HG03060 (cell line): ENCODE data around the gene GALNT2.

Experiments used
- ATAC-seq: cut with Tn5 transposase; IDR thresholded peaks from one replicate; pipeline ENCODE4 v1.9.1; 2021; ENCODE audit warnings: low read depth, moderate number of reproducible peaks; ENCODE audit not compliant: unreplicated experiment

GALNT2 gene

GRCh38 chr1:230109066-230109465, 42.0 kb downstream of the GALNT2 start:
- ATAC-seq, result no peak

- peak; percentile 77 for ATAC-seq
These were observed 43.0 kb downstream of the GALNT2 start for GRCh38 chr1:230109895-230110667.

- no peak for ATAC-seq
These were observed 43.9 kb downstream of the GALNT2 start for GRCh38 chr1:230110971-230111370.

- ATAC-seq, result no peak
These were observed 45.2 kb downstream of the GALNT2 start for GRCh38 chr1:230112131-230112701.

- no peak for ATAC-seq
These were observed 45.7 kb downstream of the GALNT2 start for GRCh38 chr1:230112782-230113181.

GRCh38 chr1:230113235-230113592, 46.2 kb downstream of the GALNT2 start:
- ATAC-seq, result no peak

- no peak for ATAC-seq
These were observed 46.7 kb downstream of the GALNT2 start for GRCh38 chr1:230113593-230114236.

GRCh38 chr1:230114237-230114651, 47.2 kb downstream of the GALNT2 start:
- ATAC-seq, result no peak

GRCh38 chr1:230117694-230118093, 50.7 kb downstream of the GALNT2 start:
- ATAC-seq, result no peak

GRCh38 chr1:230119340-230119739, 52.3 kb downstream of the GALNT2 start:
- ATAC-seq, result no peak

- no peak for ATAC-seq
These were observed 53.4 kb downstream of the GALNT2 start for GRCh38 chr1:230120289-230120920.

GRCh38 chr1:230120921-230121381, 53.9 kb downstream of the GALNT2 start:
- no peak for ATAC-seq

- no peak for ATAC-seq
These were observed 54.9 kb downstream of the GALNT2 start for GRCh38 chr1:230121950-230122349.

- ATAC-seq, result no peak
These were observed 55.6 kb downstream of the GALNT2 start for GRCh38 chr1:230122366-230123279.

- peak; percentile 84 for ATAC-seq
These were observed 56.5 kb downstream of the GALNT2 start for GRCh38 chr1:230123280-230124185.

- ATAC-seq, result no peak
These were observed 57.4 kb downstream of the GALNT2 start for GRCh38 chr1:230124186-230125128.

- no peak for ATAC-seq
These were observed 58.1 kb downstream of the GALNT2 start for GRCh38 chr1:230125141-230125540.
